Stimulated activated CD8-positive, alpha-beta memory T cell treated with anti-CD3 and anti-CD28 coated beads, Interleukin-15, amount 100 ng/mL, for 24 hours (primary cell): ENCODE results near the gene SPCS3.
"Not testable (repeated sequence)": the region's sequence is repeated elsewhere in the genome, so short reads cannot be mapped to it uniquely, and the experiment has no call there.

Experiments
- DNase-seq: peaks from one replicate; pipeline ENCODE4 v3.0.0-alpha.2; 2020; ENCODE audit warnings: low read depth

The SPCS3 gene

DNA sequence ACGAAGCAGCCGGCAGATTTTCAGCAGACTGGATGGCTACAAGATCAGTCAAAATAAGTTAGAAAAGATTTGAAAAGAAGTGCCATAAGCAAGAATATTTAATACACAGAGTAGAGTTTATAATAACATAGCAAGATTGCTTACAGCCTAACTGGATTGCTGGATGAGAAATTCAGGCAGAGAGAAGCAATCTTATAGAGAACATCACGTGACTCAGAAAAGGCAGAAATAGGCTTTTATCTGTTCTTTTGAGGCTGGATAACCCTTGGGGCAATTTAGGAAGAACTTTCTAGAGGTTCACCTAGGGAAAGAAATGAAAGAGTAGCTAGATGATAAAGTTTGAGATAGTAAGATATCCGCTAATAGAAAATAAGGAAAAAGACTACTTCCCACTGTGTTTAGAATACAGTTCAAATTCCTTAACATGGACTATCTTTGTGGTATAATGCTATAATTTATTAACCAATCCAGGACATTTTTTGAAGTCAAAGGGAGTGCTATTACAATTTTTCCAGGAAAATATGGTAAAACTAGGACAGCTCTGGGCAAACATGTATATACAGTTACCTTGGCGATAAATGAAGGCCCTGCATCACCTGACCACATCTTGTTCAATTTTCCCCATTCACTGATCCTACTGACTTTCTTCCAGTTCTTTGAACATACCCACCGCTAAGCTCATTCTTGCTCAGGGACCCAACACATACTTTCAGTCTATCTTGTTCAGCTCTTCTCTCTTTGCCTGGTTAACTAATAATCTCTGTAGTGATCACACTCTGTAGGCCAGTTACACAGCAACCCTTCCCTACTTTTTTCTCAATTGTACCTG lies 12.7 kb upstream of the SPCS3 start:
- no peak for DNase-seq

DNA sequence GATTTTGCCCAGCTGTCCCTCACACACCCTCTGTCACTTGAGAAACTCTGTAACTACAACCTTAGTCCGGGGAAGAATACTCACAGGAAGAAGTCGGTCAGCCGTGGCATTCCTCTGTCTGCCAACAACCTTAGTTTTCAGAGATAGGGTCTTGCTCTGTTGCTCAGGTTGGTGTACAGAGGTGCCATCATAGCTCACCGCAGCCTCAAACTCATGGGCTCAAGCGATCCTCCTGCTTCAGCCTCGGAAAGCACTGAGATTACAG lies 12.2 kb upstream of the SPCS3 start:
- no peak for DNase-seq

GRCh38 chr4:176308441-176308840 lies 11.3 kb upstream of the SPCS3 start:
- DNase-seq: no peak

- no peak for DNase-seq
Measured at GRCh38 chr4:176309046-176309445, 10.7 kb upstream of the SPCS3 start.

DNA sequence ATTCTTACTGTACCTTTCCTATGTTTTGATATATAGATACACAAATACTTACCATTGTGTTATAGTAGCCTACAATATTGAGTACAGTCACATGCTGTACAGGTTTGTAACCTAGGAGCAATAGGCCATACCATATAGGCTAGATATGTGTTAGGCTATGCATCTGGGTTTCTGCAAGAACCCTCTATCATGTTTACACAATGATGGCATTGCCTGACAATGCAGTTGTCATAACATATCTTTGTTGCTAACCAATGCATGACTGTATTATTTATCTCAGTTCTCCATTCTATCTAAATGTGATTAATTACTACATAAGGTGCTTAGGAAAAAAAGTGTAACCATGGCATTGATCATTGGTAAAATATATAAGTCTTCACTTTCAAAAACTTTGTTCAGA lies 10.0 kb upstream of the SPCS3 start:
- DNase-seq: no peak

DNA sequence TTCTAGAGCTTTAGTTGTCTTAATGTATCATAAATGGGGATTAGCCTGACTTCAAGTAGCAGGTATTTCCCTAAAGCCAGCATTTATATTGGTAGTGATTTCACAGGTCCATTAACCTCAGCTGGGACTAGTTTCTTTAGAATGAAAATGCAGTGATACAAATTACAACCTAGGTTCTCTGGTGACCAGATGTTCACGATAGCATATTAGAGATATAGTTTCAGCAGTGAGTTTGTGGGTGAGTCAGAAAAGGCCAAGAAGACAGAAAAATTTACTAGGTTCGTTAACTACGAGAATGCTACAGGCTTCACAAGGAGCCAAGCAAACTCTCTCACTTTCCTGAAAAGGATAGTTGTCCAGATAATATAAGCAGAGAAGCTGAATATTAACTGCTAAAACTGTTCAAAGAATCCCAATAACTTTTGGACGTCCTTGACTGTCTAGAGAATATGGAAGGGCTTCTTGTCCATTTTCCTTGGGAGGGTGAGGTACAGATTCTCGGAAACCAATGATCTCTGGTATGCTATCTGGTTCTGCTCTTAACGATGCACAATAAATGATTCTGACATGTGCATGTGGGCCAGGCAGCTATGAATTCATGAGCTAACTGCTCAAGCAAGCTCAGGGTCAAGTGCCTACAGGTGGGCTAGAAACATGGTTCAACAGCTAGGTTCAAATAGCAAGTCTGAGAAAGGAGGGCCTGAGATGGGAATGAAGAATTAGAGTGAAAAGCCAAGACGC lies 6.0 kb upstream of the SPCS3 start:
- no peak for DNase-seq

- DNase-seq: no peak
Measured at GRCh38 chr4:176319151-176319703, 539 bp upstream of the SPCS3 start.

GRCh38 chr4:176320340-176320975 lies 692 bp downstream of the SPCS3 start:
- DNase-seq: peak; percentile 75

DNA sequence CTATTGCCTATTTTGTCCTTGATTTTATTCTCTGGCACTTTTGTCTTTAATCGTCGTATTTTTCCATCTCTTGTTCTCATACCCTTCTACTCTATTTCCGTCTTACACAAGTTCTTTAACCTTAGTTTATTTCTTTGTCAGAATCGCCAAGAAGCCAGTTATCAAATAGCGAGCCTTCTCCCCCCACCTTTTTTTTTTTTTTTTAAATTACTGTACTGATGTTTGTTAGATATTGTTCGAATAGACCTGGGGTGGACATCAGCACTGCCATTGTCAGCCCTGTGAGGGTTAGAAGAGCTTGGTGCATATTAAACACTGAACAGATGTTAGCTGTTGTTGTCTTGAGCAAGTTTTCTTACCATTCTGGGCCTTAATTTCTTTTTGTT lies 1.2 kb downstream of the SPCS3 start:
- no peak for DNase-seq

DNA sequence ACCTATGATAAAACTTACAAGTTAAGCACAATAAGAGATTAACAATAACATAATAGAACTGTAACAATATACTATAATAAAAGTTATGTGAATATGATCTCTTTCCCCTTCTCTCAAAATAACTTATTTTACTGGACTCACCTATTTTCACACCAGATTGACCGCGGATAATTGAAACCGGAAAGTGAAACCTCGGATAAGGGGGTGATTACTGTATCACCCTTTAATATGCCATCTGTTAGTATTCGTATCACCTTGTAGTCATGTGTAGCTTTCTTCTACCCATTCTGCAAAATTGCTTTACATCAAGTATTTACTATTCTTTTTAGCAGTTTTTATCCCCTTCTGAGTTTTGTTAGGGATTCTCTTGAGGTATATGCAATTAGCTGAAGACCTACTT lies 1.8 kb downstream of the SPCS3 start:
- no peak for DNase-seq

- DNase-seq: no peak
Measured at GRCh38 chr4:176323511-176324160, 3.9 kb downstream of the SPCS3 start.

- DNase-seq: not testable (repeated sequence)
Measured at GRCh38 chr4:176324876-176325275, 5.1 kb downstream of the SPCS3 start.

DNA sequence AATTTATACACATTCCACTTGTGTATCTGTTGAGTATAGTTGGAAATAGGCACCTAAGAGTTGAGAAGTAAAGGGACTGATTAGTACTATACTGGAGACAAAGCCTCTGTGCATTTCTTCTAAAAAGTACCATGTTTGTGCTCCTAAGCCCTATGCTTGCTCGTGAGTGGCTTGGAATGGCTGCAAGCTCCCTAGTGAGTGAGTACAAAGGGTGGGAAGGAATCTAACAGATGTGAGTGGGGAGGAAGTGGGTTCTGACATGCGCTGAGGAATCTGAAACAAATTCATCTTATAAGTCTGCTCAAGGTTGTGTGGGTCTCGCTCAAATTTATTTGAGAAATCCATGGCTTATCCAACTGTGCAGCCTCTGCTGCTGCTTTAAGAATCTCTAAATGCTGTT lies 13.3 kb downstream of the SPCS3 start:
- DNase-seq: no peak

- no peak for DNase-seq
Measured at GRCh38 chr4:176334066-176334465, 14.3 kb downstream of the SPCS3 start.

DNA sequence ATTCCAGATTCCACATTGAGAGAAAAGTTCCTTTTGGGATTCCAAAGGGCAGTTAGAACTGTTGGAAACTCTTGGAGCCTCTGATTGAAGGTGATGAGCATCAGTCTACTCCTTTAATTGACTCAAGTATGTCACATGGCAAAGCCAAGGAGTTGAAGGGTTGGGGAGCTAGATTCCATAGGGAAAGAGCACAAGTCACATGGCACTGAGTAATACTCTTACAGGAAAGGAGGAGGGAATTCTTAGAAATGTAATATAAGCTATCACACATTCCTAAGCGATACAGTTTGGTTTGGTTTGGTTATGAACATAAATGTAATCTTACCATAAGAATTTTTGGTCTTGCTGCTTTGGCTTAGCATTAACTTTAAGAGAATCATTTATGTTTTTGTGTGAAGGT lies 15.7 kb downstream of the SPCS3 start:
- DNase-seq: no peak

- no peak for DNase-seq
Measured at GRCh38 chr4:176339936-176340761, 20.4 kb downstream of the SPCS3 start.

GRCh38 chr4:176340871-176341685 lies 21.3 kb downstream of the SPCS3 start:
- DNase-seq: no peak

DNA sequence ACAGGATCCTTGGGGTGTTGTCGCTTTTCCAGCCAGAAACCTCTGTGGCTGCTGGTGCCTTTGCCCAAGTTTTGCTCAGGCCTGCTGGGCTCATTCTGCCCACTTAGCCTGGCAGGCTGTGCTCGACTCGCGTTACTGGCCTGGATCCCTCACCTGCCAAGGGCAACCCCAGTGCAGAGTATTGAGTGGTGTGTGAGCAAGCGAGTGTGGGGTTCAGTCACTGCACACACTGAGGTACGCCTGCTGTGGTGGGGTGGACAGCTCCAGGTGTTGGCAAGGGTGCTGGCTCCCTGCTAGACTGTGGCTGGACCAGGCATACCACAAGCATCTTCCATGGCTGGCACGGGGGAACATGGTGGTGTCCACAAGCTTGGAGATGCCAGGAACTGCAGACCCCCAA lies 22.6 kb downstream of the SPCS3 start:
- no peak for DNase-seq

DNA sequence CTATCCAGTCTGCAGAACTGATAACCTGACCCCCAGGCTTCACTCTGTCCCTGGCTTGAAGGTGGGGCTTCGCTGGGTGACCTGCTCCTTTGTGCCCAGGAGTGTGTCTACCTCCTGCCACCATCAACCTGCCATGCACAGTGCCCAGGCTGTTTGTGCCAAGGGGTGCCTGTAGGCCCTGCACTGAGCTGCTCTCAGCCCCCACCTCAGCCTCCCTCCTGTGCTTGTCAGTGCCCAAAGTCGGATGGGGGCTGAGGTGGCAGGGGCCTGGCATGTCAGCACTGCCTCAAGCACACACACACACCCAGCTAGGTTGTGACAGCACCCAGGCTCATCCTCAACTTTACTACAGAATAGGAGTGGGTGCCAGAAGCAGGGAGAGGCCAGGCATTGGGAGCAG lies 23.5 kb downstream of the SPCS3 start:
- no peak for DNase-seq

DNA sequence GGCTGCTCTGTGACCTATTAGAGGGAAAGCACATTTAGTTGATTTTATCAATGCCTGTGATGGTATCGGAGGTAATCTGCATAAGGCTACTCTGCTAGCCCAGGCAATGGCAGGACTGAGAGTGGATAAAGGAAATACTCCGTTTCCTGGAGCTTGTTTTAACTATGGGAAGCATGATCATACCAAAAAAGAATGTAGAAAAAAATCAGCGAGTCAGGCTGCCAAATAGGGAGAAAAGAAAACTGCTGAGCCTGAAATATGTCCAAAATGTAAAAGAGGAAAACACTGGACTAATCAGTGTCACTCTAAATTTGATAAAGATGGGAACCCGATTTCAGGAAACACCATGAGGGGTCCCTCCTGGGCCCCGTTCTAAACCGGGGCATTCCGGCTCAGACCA lies 25.6 kb downstream of the SPCS3 start:
- DNase-seq: not testable (repeated sequence)

- DNase-seq: not testable (repeated sequence)
Measured at GRCh38 chr4:176346836-176347235, 27.1 kb downstream of the SPCS3 start.
